AG09319 (cell line): ENCODE data around the gene HOXB13.

ENCODE experiments used
- DNase-seq: peaks from one replicate; pipeline ENCODE4 v3.0.0-alpha.2; 2010; ENCODE audit warnings: low read depth; ENCODE audit errors: extremely low read depth
- TF ChIP-seq, protein P1 (sequence below): IDR thresholded peaks from 2 replicates; pipeline ENCODE4 v1.5.1; 2011; ENCODE audit warnings: low read depth, mild to moderate bottlenecking, inconsistent platforms, low read length, moderate library complexity

HOXB13 gene

DNA sequence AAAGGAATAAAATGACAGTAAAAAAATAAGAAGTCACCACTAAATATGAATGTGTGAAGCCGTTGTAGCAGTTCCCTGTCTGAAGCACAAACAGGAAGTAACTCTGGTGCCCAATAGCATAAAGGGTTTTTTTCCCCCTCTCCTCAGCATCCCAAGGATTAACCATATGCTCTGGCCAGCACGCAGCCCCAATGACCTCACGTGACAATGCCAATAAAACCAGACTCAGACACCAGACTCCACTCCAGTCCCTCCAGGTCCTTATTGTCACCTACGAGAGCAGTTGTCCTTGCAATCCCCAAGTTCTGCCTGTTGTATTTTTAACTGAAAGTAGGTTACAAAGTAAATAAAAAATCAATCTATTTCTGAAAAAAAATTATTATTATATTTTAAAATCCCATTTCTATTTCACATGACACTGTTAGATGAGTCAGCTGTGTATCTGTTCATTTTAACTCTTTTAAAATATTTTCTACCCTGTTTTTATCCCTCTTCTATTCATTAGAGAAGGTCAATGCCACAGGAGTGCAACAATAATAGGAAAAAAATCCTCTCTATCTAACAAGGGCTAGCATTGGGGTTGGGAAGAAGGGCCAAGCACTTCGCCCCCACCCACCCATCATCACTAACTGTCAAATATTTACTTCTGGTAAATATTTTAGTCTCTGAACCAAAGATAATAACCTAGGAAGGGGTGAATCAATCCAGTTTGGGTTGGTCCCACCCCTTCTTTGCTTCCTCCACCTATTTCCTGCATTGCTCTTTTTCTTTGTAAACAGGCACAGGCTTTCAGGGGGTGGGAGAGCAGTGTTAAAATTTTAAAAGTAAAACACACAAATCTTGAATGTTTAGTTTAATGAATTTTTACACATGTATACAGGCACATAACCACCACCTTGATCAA is 12.8 kb downstream of the HOXB13 start:
- no peak for DNase-seq
- TF ChIP-seq, protein P1, sequence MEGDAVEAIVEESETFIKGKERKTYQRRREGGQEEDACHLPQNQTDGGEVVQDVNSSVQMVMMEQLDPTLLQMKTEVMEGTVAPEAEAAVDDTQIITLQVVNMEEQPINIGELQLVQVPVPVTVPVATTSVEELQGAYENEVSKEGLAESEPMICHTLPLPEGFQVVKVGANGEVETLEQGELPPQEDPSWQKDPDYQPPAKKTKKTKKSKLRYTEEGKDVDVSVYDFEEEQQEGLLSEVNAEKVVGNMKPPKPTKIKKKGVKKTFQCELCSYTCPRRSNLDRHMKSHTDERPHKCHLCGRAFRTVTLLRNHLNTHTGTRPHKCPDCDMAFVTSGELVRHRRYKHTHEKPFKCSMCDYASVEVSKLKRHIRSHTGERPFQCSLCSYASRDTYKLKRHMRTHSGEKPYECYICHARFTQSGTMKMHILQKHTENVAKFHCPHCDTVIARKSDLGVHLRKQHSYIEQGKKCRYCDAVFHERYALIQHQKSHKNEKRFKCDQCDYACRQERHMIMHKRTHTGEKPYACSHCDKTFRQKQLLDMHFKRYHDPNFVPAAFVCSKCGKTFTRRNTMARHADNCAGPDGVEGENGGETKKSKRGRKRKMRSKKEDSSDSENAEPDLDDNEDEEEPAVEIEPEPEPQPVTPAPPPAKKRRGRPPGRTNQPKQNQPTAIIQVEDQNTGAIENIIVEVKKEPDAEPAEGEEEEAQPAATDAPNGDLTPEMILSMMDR, result no peak

DNA sequence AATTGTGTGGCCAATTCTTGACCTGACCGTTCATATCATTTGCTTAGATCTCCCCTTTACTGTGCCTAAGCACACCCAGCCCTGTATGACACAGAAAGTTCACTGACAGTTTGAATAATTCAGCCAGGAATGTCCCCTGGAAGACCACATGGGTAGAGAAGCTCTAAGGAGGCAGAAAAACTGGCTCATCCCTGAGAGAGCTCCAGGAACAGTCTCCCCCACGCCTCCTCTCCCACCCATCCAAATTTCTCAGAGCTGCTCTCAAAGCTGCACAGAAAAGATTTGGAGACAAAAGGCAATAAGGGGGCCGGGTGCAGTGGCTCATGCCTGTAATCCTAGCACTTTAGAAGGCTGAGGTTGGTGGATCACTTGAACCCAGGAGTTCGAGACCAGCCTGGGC is 17.4 kb downstream of the HOXB13 start:
- TF ChIP-seq, protein P1, result no peak
- no peak for DNase-seq

DNA sequence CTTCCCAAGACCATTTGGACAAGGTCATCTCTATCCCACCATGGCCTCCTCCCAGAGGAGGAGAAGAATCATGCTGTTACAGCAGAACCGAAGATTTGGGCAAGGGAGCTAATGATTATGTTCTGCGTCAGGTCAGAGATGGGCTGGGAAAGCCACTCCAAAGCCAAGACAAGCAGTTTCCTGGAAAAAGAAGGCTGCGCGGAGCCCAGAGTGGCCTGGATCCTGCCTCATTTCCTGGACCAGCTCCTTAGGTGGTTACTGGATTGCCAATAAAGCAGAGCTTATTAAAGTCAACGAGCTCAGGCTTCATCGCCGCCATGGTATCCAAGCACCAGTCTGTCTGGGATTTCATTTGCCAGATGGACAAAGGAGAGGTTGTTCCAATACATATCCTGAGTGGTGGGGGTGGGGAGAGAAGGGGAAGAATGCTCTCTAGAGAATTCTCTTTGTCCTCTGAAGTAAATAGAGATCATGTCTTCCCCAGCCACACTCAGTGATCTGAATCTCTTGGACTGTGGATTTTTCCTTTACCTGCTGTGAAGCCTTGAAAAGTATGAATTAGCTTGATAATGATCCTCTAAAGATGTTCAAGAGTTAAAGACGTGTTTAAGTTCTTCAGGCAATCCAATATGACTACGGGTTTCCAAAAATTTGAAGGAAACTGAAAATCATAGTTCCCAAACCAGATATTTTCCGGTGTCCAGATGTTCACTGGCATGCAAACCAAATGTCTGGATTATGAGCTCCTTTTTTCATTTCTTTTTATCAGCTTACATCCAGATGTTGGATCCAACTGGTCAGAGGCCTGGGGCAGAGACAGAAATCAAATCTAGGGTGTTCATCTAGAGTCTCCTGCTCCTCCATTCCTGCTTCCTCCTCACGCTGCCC is 23.9 kb downstream of the HOXB13 start:
- TF ChIP-seq, protein P1, result no peak

DNA sequence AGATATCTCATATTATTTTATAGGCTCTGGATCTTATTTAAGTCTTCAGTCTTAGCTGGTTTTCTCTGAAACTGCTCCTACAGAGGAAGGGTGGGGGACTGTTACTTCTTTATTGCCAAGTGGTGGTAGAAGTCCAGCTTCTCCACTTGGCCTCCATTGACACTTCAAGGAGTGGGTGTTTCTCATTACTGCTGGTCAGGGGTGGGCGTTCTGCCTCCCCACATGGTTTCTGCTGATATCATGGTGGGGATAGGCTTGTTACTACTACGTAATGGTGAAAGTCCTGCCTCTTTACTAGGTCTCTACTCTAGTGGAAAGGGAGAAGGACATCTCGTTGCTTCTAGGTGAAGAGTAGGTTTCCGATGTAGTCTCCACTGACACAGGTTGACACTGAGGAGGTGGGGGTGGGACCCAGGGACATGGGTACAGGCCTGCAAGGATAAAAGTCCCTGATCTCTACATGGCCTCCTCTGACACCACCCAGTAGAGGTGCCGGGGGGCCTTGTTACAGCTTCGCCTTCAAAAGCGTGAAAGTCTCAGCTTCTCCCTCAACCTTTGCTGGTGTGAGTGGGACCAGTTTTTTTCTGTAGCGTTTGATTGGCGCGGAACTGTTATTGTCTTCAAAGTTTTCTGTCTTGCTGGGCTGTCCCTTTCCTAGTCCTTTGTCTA is 26.6 kb downstream of the HOXB13 start:
- DNase-seq, result no peak
- TF ChIP-seq, protein P1, result no peak

More for the DNA sequence above, 23.9 kb downstream of the HOXB13 start:
- no peak for DNase-seq

DNA sequence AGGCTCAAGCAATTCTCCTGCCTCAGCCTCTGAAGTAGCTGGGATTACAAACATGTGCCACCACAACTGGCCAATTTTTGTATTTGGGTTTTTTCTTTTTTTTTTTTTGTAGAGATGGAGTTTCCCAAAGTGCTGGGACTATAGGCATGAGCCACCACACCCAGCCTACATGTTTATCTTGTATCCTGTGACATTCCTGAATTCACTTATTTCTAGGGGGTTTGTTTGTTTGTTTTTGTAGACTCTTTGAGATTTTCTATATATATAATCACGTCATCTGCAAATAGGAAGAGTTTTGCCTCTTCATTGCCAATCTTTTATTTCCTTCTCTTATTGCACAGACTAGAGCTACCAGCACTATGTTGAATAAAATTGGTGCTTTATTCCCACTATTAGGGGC is 35.4 kb downstream of the HOXB13 start:
- TF ChIP-seq, protein P1, result no peak
- no peak for DNase-seq

DNA sequence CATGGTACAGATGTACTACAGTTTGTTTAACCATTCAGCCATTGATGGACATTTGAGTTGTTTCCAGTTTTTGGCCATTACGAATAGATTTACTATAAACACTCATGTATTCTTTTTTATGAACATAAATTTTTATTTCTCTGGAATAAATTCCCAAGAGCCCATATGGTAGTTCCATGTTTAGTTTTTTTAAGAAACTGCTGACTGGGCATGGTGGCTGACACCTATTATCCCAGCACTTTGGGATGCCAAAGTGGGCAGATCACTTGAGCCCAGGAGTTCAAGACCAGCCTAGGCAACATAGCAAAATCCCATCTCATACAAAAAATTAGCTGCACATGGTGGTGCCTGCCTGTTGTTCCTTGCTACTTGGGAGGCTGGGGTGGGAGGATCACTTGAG is 36.5 kb downstream of the HOXB13 start:
- no peak for DNase-seq
- TF ChIP-seq, protein P1, result no peak
